ENCODE data around the gene ARSD.
A peak's percentile ranks its signal among the peaks of the same experiment; 100 is the strongest.
"Not testable (repeated sequence)": the region's sequence is repeated elsewhere in the genome, so short reads cannot be mapped to it uniquely, and the experiment has no call there.

The ARSD gene

DNA sequence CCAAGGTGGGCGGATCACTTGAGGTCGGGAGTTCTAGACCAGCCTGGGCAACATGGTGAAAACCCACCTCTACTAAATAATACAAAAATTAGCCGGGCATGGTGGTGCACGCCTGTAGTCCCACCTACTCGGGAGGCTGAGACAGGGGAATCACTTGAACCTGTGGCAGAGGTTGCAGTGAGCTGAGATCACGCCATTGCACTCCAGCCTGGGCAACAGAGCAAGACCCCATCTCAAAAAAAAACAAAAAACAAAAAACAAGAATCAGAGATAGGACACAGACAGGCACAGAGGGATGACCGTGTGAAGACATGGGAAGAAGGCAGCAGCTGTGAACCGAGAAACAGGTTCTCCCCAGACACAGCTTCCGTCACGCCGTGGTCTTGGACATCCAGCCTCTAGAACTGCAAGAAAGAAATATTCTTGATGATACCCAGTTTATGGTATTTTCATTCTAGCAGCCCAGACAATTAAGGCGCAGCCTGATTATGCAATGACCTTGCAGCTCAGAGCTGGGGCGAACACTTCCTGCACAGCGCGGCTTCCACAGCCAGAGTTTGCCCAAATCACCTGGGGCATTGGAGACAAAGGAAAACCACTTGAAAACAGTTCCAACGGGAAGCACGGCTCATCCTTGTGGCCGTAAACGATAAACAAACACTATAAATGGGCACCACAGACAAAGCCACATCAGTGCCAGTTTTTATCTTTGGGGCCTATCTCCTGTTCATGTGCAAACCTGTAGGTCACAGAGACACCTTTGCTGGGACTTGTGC is 4.2 kb upstream of the ARSD start:
- no peak for DNase-seq

DNA sequence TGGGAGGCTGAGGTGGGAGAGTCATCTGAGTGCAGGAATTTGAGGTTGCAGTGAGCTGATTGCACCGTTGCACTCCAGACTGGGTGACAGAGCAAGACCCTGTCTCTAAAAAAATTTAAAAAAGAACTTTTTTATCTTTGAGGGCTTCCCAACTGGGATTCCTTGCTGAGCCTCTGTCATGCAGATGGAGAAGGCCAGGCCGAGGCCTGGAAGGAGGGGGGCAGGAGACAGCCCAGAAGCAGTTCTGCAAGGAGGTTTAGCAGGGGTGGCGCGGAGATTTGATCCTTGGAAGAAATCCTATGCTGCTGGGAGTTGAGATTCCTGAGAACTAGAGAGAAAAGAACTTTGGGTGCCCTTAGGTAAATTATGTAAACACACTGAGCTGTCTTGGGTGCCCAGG is 2.5 kb upstream of the ARSD start:
- no peak for DNase-seq

DNA sequence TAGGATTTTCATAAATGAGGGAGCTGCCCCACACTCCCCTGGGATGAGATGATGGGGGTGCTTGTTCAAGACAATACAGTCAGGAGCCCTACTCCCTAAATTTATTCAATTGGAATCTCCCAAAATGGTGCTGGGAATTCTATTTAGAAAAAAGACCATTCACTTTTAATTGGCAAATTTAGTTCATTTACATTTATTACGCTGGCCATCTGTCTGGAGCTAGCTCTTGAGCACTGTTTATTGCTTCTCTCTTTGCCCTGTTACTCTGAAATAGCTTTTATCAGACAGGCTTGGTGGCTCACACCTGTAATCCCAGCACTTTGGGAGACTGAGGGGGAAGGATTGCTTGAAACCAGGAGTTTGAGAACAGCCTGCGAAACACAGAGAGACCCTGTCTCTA is 2.0 kb upstream of the ARSD start:
- DNase-seq: no peak

DNA sequence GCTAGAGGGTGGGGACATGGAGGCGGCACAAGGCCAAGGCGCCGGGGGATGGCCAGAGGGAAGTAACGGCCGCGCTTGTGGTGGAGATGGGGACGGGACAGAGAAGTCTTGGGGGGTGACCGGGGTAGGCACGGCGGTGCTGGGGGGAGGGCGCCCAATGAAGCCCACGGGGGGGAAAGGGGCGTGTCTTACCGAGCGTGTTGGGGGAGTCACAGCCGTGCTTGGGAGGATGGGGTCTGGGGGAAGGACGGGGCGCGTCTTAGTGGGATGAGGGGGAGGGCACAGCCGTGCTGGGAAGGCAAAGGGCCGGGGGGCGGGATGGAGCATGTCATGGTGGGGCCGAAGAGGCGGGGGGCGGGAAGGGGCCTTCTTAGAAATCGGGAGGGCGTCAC is 952 bp downstream of the ARSD start:
- DNase-seq: no peak

DNA sequence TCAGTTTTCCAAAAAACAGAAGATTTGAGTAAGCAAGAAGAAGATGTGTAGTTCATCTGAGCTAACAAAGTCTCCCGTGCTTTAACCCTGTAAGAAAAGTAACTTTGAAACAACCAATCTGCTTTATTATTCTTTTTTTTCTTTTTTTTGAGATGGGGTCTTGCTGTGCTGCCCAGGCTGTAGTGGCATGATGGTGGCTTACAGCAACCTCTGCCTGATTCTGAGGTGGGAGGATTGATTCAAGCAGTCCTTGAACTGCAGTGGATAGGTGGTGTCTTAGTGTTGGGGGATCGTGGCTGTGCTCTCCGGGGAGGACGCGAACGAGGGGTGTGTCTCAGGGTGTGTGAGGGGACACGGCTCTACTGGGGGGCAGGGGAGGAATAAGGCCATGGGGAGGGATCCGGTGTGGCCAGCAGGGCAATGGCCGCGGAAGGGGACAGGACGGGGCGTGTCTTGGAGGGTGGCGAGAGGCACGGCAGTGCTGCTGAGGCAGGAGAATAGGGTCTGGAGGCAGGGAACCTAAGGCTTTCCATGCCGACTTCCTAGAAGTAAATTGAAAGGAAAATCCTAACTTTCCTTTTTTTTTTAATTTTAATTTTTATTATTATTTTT is 2.4 kb downstream of the ARSD start:
- DNase-seq: no peak

DNA sequence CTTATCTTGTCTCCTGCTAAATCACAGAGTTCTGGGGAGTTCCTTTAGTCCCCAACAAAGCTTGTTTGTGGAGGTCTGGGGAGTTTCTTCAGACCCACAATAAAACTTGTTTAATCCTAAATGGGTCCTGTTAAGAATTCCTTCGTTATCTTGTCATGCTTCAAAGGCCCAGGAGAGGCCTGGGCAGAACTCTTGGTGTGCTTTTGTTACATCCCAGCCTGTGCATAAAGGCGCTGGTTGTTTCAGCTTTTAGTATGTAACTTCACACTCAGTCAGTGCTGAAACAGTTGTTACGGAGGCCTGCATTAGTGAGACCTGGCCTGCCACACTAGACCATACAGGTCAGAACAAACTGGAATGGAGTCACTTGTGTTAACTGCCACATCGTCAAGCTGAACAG is 2.9 kb downstream of the ARSD start:
- DNase-seq: not testable (repeated sequence)

DNA sequence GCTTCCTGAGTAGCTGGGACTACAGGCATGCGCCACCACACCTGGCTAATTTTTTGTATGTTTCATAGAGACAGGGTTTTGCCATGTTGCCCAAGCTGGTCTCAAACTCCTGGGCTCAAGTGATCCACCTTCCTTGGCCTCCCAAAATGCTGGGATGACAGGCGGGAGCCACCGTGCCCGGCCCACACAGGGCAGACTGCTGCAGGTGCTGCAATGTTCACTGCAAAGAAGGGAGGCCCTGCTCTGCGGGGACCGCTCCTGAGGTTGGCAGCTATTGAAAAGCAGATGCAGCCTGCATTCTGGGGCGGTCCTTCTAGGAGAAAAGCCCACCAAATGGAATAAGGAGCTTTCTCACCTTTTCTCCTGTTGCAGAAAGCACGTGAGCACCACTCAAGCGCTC is 5.0 kb downstream of the ARSD start:
- no peak for DNase-seq

GRCh38 chrX:2921750-2922149 is 7.4 kb downstream of the ARSD start:
- DNase-seq: no peak

GRCh38 chrX:2921193-2921592 is 7.9 kb downstream of the ARSD start:
- no peak for DNase-seq

- peak; percentile 57 for DNase-seq
Measured at GRCh38 chrX:2917767-2918166, 11.4 kb downstream of the ARSD start.

GRCh38 chrX:2913118-2913517 is 16.0 kb downstream of the ARSD start:
- DNase-seq: no peak

DNA sequence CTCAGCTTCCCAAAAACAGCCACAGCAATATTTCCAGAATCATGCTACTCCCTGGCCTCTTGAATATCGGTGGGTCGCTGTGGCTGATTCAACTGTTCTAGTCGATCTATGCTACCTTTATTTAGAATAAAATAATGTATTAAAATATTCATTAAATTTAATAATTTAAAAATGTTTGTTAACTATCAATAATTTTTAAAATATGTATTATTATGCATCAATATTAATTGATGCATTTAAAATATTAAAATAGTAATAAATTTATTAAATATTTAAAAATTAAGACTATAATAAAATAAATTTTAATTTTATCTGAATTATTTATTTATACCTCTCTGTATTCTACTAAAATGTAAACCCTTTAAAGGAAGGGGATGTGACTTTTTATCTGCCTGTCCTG is 19.0 kb downstream of the ARSD start:
- DNase-seq: no peak

DNA sequence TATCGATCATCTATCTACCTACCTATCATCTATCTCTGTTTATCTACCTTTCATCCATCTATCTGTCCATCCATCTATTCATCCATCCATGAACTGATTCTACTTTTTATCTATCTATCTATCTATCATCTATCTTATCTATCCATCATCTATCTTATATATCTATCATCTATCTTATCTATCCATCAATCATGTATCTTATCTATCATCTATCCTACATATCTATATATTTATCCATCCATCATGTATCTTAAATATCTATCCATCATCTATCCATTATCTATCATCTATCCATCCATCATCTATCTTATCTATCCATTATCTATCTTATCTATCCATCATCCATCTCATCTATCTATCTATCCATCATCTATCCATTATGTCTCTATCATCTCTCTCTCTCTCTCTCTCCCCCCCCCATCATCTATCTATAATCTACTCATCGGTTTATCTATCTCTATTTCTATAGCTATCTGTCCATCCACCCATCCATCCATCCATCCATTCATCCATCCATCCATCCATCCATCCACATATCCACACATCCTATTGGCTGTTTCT is 20.9 kb downstream of the ARSD start:
- no peak for DNase-seq

DNA sequence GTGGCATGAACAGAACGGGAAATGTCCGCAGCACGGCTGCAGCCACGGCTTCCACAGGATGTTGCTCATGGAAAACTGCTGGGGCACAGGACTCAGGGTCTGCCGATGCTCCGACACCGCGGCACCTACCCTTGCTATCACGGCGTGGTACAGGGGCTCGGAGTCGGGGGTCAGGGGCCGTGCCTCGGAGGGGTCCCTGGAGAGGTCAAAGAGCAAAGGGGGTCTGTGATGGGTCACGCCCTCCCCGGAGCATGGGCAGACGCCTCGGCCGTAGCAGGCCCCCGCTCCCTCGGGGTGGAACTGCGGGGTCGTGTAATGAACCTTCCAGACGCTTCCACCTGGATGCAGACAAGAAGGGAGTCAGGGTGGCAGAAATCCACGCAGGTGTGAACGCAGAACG is 21.8 kb downstream of the ARSD start:
- DNase-seq: no peak

DNA sequence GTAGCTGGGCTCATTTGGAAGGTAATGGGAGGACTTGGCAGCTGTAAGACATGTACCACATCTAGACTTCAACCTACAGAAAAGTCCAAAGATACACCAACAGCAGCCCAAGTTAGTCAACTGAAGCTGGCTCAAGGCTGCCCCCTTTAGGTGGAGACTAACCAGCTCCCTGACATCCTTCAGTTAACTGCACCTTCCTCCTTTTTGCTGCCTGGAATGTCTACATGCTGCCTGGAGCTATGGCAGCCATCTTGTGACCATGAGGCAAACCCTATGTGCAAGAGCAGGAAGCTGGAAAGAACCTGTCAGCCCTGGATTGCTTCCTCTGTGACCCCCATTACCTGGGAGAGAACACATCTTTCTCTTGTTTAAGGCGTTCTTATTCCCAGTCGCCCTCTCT is 25.8 kb downstream of the ARSD start:
- no peak for DNase-seq

- no peak for DNase-seq
Measured at GRCh38 chrX:2902841-2903240, 26.3 kb downstream of the ARSD start.

DNA sequence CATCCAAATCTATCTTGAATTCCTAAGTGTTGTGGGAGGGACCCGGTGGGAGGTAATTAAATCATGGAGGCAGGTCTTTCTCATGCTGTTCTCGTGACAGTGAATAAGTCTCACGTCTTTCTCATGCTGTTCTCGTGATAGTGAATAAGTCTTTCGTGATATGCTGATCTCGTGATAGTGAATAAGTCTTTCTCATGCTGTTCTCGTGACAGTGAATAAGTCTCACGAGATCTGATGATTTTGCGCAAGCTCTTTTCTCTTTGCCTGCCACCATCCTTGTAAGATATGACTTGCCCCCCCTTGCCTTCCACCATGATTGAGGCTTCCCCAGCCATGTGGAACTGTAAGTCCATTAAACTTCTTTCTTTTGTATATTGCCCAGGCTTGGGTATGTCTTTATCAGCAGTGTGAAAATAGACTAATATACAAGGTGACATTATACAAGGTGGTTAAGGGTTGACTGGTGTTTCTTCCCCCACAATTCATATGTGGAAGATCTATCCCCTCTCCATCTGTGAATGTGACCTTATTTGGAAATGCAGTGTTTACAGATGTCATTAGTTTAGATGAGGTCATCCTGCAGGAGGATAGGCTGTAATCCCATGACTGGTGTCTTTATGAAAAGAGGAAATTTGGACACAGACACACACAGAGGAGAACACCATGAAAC is 27.6 kb downstream of the ARSD start:
- DNase-seq: no peak

- DNase-seq: no peak
Measured at GRCh38 chrX:2898846-2899512, 30.2 kb downstream of the ARSD start.

GRCh38 chrX:2897690-2898623 is 31.2 kb downstream of the ARSD start:
- peak; percentile 4 for DNase-seq

GRCh38 chrX:2897311-2897689 is 31.8 kb downstream of the ARSD start:
- no peak for DNase-seq

DNA sequence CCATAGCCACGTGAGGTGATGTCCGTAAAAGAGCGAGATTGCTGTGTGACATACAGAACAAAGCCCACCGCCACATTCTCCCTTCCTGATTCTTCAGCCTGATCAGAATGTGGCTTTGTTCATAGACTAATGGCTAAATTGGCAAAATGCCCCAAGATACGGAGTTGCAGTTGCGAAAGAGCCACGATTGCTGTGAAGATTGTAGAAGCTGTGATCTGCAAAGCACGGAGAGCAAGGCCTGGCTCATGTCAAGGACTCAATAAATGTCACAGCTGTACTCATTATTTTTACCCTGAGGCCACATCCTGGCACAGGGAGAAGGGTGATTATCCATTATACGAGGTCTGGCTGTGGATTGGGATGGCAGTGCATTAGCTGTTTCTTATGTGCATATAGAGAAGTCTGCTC is 34.2 kb downstream of the ARSD start:
- no peak for DNase-seq

DNA sequence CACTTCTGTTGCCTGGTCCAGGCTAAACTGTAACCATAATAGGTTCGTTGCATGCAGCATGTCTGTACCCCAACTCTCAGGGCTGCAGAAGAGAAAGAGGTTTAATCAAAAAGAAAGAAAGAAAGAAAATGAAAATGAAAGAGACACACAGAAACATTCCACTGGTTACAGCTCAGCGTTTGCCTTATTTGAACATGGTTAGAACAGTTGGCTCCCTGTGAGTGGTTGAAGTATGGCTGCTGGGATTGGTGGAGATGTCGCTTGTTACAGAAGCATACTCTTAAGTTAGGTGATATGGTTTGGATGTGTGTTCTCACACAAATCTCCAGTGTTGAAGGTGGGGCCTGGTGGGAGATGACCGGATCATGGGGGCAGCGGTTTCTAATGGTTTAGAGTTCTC is 36.3 kb downstream of the ARSD start:
- no peak for DNase-seq
